Mesenteric fat pad (tissue), 1 donor: Measurements from ENCODE around the gene KHDC3L. TPM values are rescaled to one million over a fixed set of nuclear protein-coding genes. Genes with fewer than 3 reads are reported as not detected.

Experiments used
- total RNA-seq: library from RNA; stranded (reverse); fragmentation: NEBNext Ultra II Directional; extraction: Animal tissue kit (Norgen Biotek cat#: 25700); gene quantifications from one replicate; pipeline ENCODE4 v1.2.1, GENCODE V29; 2021
- donor health status: DM: yes; HTN: yes; CAD: no.

Gene KHDC3L
- total RNA-seq, 1 donor from 2014 or later, result not detected

Other genes starting within 250 kb of the KHDC3L start
- gene KHDC1L, start 137.2 kb upstream of the KHDC3L start, total RNA-seq, result not detected
- 0.35 TPM for gene KHDC1, start 99.5 kb upstream of the KHDC3L start, total RNA-seq
- gene DPPA5, start 8.4 kb upstream of the KHDC3L start, total RNA-seq, result not detected
- not detected for gene OOEP, start 7.2 kb downstream of the KHDC3L start, total RNA-seq
- gene DDX43, start 32.2 kb downstream of the KHDC3L start, total RNA-seq, result 0.32 TPM
- 6.0 TPM for gene CGAS, start 89.6 kb downstream of the KHDC3L start, total RNA-seq
- gene MTO1, start 99.1 kb downstream of the KHDC3L start, total RNA-seq, result 20.3 TPM
- 8,244 TPM for gene EEF1A1, start 158.4 kb downstream of the KHDC3L start, total RNA-seq